ACC112 (cell line): Measurements from ENCODE around the gene TMEM139.

Source experiments
- H2AFZ ChIP-seq: fragments of 200-600 bp; sonication (generic); one replicate; pipeline ENCODE4 v1.6.0; 2017; ENCODE audit warnings: antibody characterized with exemption, low read length; ENCODE audit not compliant: unreplicated experiment
- H3K27ac ChIP-seq: fragments of 200-600 bp; sonication (generic); 2 replicates; pipeline ENCODE4 v1.5.1; 2014; ENCODE audit warnings: low read depth, mild to moderate bottlenecking, antibody characterized with exemption, low read length, moderate library complexity
- H3K27me3 ChIP-seq: fragments of 200-600 bp; sonication (generic); 2 replicates; pipeline ENCODE4 v1.6.1; 2014; ENCODE audit warnings: mild to moderate bottlenecking, antibody characterized with exemption, low read length, moderate library complexity, mixed read lengths; ENCODE audit not compliant: insufficient read depth
- H3K36me3 ChIP-seq: fragments of 200-600 bp; sonication (generic); 2 replicates; pipeline ENCODE4 v1.6.1; 2016; ENCODE audit warnings: mild to moderate bottlenecking, antibody characterized with exemption, low read length, moderate library complexity, mixed read lengths; ENCODE audit not compliant: insufficient read depth
- H3K4me1 ChIP-seq: fragments of 200-600 bp; sonication (generic); one replicate; pipeline ENCODE4 v1.6.1; 2016; ENCODE audit warnings: low read length, mixed read lengths; ENCODE audit not compliant: insufficient read depth, unreplicated experiment, control insufficient read depth
- H3K4me3 ChIP-seq: fragments of 200-600 bp; sonication (generic); 2 replicates; pipeline ENCODE4 v1.5.1; 2014; ENCODE audit warnings: mild to moderate bottlenecking, low read depth, low read length
- H3K79me2 ChIP-seq: fragments of 200-600 bp; sonication (generic); one replicate; pipeline ENCODE4 v1.6.0; 2016; ENCODE audit warnings: low read length; ENCODE audit not compliant: control insufficient read depth, unreplicated experiment, insufficient read depth

TMEM139 gene

GRCh38 chr7:143323653-143324052 is 38.9 kb downstream of the TMEM139 start:
- H3K4me1 ChIP-seq, result peaks cover 11% of the 10 kb centered on the region
- H2AFZ ChIP-seq, result no peak overlapping the region
- H3K79me2 ChIP-seq, result no peaks in the 10 kb centered on the region
- H3K27ac ChIP-seq, result no peak overlapping the region
- H3K27me3 ChIP-seq, result no peaks in the 10 kb centered on the region
- no peak overlapping the region for H3K4me3 ChIP-seq
- no peaks in the 10 kb centered on the region for H3K36me3 ChIP-seq

- H3K36me3 ChIP-seq, result no peaks in the 10 kb centered on the region
- H2AFZ ChIP-seq, result no peak overlapping the region
- H3K27me3 ChIP-seq, result no peaks in the 10 kb centered on the region
- H3K4me1 ChIP-seq, result peaks cover 2% of the 10 kb centered on the region
- H3K79me2 ChIP-seq, result no peaks in the 10 kb centered on the region
- no peak overlapping the region for H3K27ac ChIP-seq
- H3K4me3 ChIP-seq, result no peak overlapping the region
These were observed 40.5 kb downstream of the TMEM139 start for GRCh38 chr7:143325240-143325639.

GRCh38 chr7:143327903-143328302 is 43.1 kb downstream of the TMEM139 start:
- H3K36me3 ChIP-seq, result no peaks in the 10 kb centered on the region
- no peaks in the 10 kb centered on the region for H3K79me2 ChIP-seq
- no peak overlapping the region for H2AFZ ChIP-seq
- H3K27ac ChIP-seq, result no peak overlapping the region
- peaks cover 19% of the 10 kb centered on the region for H3K4me1 ChIP-seq
- H3K27me3 ChIP-seq, result no peaks in the 10 kb centered on the region
- H3K4me3 ChIP-seq, result no peak overlapping the region

GRCh38 chr7:143329471-143330170 is 44.9 kb downstream of the TMEM139 start:
- Histone ChIP-seq H3K4me1 (peaks cover 26% of the 10 kb centered on the region), H2AFZ (no peak overlapping the region), H3K27me3 (no peaks in the 10 kb centered on the region)

GRCh38 chr7:143331179-143331801 is 46.5 kb downstream of the TMEM139 start:
- peak overlapping the region; percentile 85 for H3K27ac ChIP-seq
- H3K27me3 ChIP-seq, result no peaks in the 10 kb centered on the region
- H3K79me2 ChIP-seq, result no peaks in the 10 kb centered on the region
- H3K4me3 ChIP-seq, result peak overlapping the region; percentile 45; the same call in 1 of the 2 replicates
- H3K36me3 ChIP-seq, result no peaks in the 10 kb centered on the region
- peak overlapping the region; percentile 72 for H2AFZ ChIP-seq
- peaks cover 28% of the 10 kb centered on the region for H3K4me1 ChIP-seq

More at GRCh38 chr7:143329471-143330170, 44.9 kb downstream of the TMEM139 start:
- Histone ChIP-seq H3K27ac (no peak overlapping the region), H3K4me3 (no peak overlapping the region), H3K36me3 (no peaks in the 10 kb centered on the region), H3K79me2 (no peaks in the 10 kb centered on the region)

- Histone ChIP-seq H3K27ac (no peak overlapping the region), H3K27me3 (peaks cover 15% of the 10 kb centered on the region), H3K4me1 (peaks cover 28% of the 10 kb centered on the region), H3K4me3 (no peak overlapping the region), H3K36me3 (no peaks in the 10 kb centered on the region), H3K79me2 (no peaks in the 10 kb centered on the region), H2AFZ (no peak overlapping the region)
These were observed 49.5 kb downstream of the TMEM139 start for GRCh38 chr7:143334244-143334643.

GRCh38 chr7:143337216-143337615 is 52.5 kb downstream of the TMEM139 start:
- H2AFZ ChIP-seq, result no peak overlapping the region
- H3K27ac ChIP-seq, result no peak overlapping the region
- H3K4me1 ChIP-seq, result peaks cover 11% of the 10 kb centered on the region
- H3K27me3 ChIP-seq, result peaks cover 26% of the 10 kb centered on the region
- H3K36me3 ChIP-seq, result no peaks in the 10 kb centered on the region
- H3K4me3 ChIP-seq, result no peak overlapping the region
- no peaks in the 10 kb centered on the region for H3K79me2 ChIP-seq
